ENCODE results near the gene ZBTB6. TPM values are rescaled to one million over a fixed set of nuclear protein-coding genes. Genes with fewer than 3 reads are reported as not detected.
"Not testable (repeated sequence)": the region's sequence is repeated elsewhere in the genome, so short reads cannot be mapped to it uniquely, and the experiment has no call there.

Gene ZBTB6
- total RNA-seq, 2 experiments from 2014 or later, result 9.6 to 10.5 TPM

- Mint-ChIP-seq H3K36me3 (peaks cover 10% of the 10 kb centered on the region), H3K4me3 (no peak overlapping the region), H3K27me3 (no peaks in the 10 kb centered on the region), H3K4me1 (peaks cover 19% of the 10 kb centered on the region), H3K9me3 (no peaks in the 10 kb centered on the region), H3K27ac (no peak overlapping the region)
- DNase-seq, result no peak
Measured at GRCh38 chr9:122936883-122937282, 23.8 kb upstream of the ZBTB6 start.

GRCh38 chr9:122936464-122936863 lies 23.3 kb upstream of the ZBTB6 start:
- Mint-ChIP-seq H3K27ac (no peak overlapping the region), H3K4me1 (peaks cover 15% of the 10 kb centered on the region), H3K4me3 (no peak overlapping the region), H3K36me3 (peaks cover 10% of the 10 kb centered on the region), H3K27me3 (no peaks in the 10 kb centered on the region), H3K9me3 (no peaks in the 10 kb centered on the region)
- no peak for DNase-seq

- H3K4me3 Mint-ChIP-seq, result no peak within 1 kb of the TSS
- DNase-seq, result peak; percentile 91
- no peaks in the 10 kb centered on the region for H3K9me3 Mint-ChIP-seq
- peaks cover 3% of the 10 kb centered on the region for H3K36me3 Mint-ChIP-seq
- H3K27me3 Mint-ChIP-seq, result no peaks in the 10 kb centered on the region
- H3K27ac Mint-ChIP-seq, result peak within 1 kb of the TSS; percentile 87
- H3K4me1 Mint-ChIP-seq, result peaks cover 11% of the 10 kb centered on the region
Measured at GRCh38 chr9:122931226-122932121, 18.4 kb upstream of the ZBTB6 start, which contains the start of gene ZBTB26. Gene ZBTB26, minus strand, starts transcription at chr9:122931512. Its CDS starts 11,578 bp downstream, at chr9:122919934.

- H3K27me3 Mint-ChIP-seq, result no peaks in the 10 kb centered on the region
- peaks cover 1% of the 10 kb centered on the region for H3K36me3 Mint-ChIP-seq
- H3K4me1 Mint-ChIP-seq, result peaks cover 8% of the 10 kb centered on the region
- peak overlapping the region; percentile 44 for H3K27ac Mint-ChIP-seq
- H3K4me3 Mint-ChIP-seq, result no peak overlapping the region
- no peak for DNase-seq
- no peaks in the 10 kb centered on the region for H3K9me3 Mint-ChIP-seq
Measured at GRCh38 chr9:122930541-122931225, 17.6 kb upstream of the ZBTB6 start.

GRCh38 chr9:122929796-122930354 lies 16.8 kb upstream of the ZBTB6 start:
- Mint-ChIP-seq H3K4me1 (peaks cover 8% of the 10 kb centered on the region), H3K4me3 (no peak overlapping the region), H3K27ac (no peak overlapping the region), H3K36me3 (peaks cover 3% of the 10 kb centered on the region), H3K27me3 (no peaks in the 10 kb centered on the region), H3K9me3 (no peaks in the 10 kb centered on the region)
- no peak for DNase-seq

GRCh38 chr9:122923947-122924346 lies 10.8 kb upstream of the ZBTB6 start:
- H3K36me3 Mint-ChIP-seq, result peaks cover 8% of the 10 kb centered on the region
- DNase-seq, result no peak
- no peak overlapping the region for H3K27ac Mint-ChIP-seq
- peaks cover 5% of the 10 kb centered on the region for H3K4me1 Mint-ChIP-seq
- no peaks in the 10 kb centered on the region for H3K27me3 Mint-ChIP-seq
- no peak overlapping the region for H3K4me3 Mint-ChIP-seq
- H3K9me3 Mint-ChIP-seq, result no peaks in the 10 kb centered on the region

GRCh38 chr9:122922713-122923112 lies 9.6 kb upstream of the ZBTB6 start:
- peaks cover 12% of the 10 kb centered on the region for H3K36me3 Mint-ChIP-seq
- no peak overlapping the region for H3K27ac Mint-ChIP-seq
- no peak overlapping the region for H3K4me3 Mint-ChIP-seq
- H3K4me1 Mint-ChIP-seq, result peaks cover 5% of the 10 kb centered on the region
- DNase-seq, result no peak
- H3K27me3 Mint-ChIP-seq, result no peaks in the 10 kb centered on the region
- no peaks in the 10 kb centered on the region for H3K9me3 Mint-ChIP-seq

- Mint-ChIP-seq H3K27me3 (no peaks in the 10 kb centered on the region), H3K4me1 (no peaks in the 10 kb centered on the region), H3K4me3 (no peak overlapping the region), H3K27ac (no peak overlapping the region), H3K36me3 (peaks cover 10% of the 10 kb centered on the region), H3K9me3 (no peaks in the 10 kb centered on the region)
- no peak for DNase-seq
Measured at GRCh38 chr9:122918310-122918709, 5.2 kb upstream of the ZBTB6 start.

GRCh38 chr9:122912671-122912963 lies 506 bp downstream of the ZBTB6 start:
- Mint-ChIP-seq H3K4me3 (peak overlapping the region; percentile 91), H3K4me1 (peaks cover 17% of the 10 kb centered on the region), H3K9me3 (no peaks in the 10 kb centered on the region), H3K36me3 (peaks cover 27% of the 10 kb centered on the region), H3K27ac (peak overlapping the region; percentile 96), H3K27me3 (no peaks in the 10 kb centered on the region)
- DNase-seq, result no peak

GRCh38 chr9:122906122-122906521 lies 7.0 kb downstream of the ZBTB6 start:
- not testable (repeated sequence) for H3K4me3 Mint-ChIP-seq, H3K27me3 Mint-ChIP-seq, DNase-seq, H3K27ac Mint-ChIP-seq, H3K9me3 Mint-ChIP-seq
- Mint-ChIP-seq H3K4me1 (peaks cover 23% of the 10 kb centered on the region), H3K36me3 (peaks cover 18% of the 10 kb centered on the region)

- peak within 1 kb of the TSS; percentile 91 for H3K27ac Mint-ChIP-seq
- DNase-seq, result peak; percentile 96
- peaks cover 12% of the 10 kb centered on the region for H3K36me3 Mint-ChIP-seq
- H3K9me3 Mint-ChIP-seq, result no peaks in the 10 kb centered on the region
- peaks cover 23% of the 10 kb centered on the region for H3K4me1 Mint-ChIP-seq
- H3K4me3 Mint-ChIP-seq, result peak within 1 kb of the TSS; percentile 91
- no peaks in the 10 kb centered on the region for H3K27me3 Mint-ChIP-seq
Measured at GRCh38 chr9:122904823-122905710, 8.1 kb downstream of the ZBTB6 start, which contains the start of gene RC3H2. Gene RC3H2, minus strand, starts transcription at chr9:122905359. Its CDS starts 7,850 bp downstream, at chr9:122897509.

GRCh38 chr9:122904466-122904822 lies 8.7 kb downstream of the ZBTB6 start:
- Mint-ChIP-seq H3K27me3 (no peaks in the 10 kb centered on the region), H3K4me3 (peak overlapping the region; percentile 91), H3K27ac (peak overlapping the region; percentile 91), H3K4me1 (peaks cover 25% of the 10 kb centered on the region), H3K36me3 (peaks cover 11% of the 10 kb centered on the region), H3K9me3 (no peaks in the 10 kb centered on the region)
- peak; percentile 33 for DNase-seq

- Mint-ChIP-seq H3K4me1 (peaks cover 35% of the 10 kb centered on the region), H3K27ac (no peak overlapping the region), H3K36me3 (peaks cover 5% of the 10 kb centered on the region), H3K4me3 (no peak overlapping the region), H3K27me3 (no peaks in the 10 kb centered on the region), H3K9me3 (no peaks in the 10 kb centered on the region)
- no peak for DNase-seq
Measured at GRCh38 chr9:122900791-122901190, 12.3 kb downstream of the ZBTB6 start.

GRCh38 chr9:122897969-122898368 lies 15.2 kb downstream of the ZBTB6 start:
- Mint-ChIP-seq H3K36me3 (peaks cover 5% of the 10 kb centered on the region), H3K27ac (peak overlapping the region; percentile 2), H3K4me1 (peaks cover 28% of the 10 kb centered on the region), H3K4me3 (no peak overlapping the region), H3K27me3 (no peaks in the 10 kb centered on the region), H3K9me3 (no peaks in the 10 kb centered on the region)
- no peak for DNase-seq
